Fibroblast of peridontal ligament (primary cell): ENCODE results near the gene SMAD7.
"Not testable (repeated sequence)": the region's sequence is repeated elsewhere in the genome, so short reads cannot be mapped to it uniquely, and the experiment has no call there.

Source experiments
- DNase-seq: peaks from one replicate; pipeline ENCODE4 v3.0.0-alpha.2; 2010; ENCODE audit errors: extremely low read depth

The SMAD7 gene

DNA sequence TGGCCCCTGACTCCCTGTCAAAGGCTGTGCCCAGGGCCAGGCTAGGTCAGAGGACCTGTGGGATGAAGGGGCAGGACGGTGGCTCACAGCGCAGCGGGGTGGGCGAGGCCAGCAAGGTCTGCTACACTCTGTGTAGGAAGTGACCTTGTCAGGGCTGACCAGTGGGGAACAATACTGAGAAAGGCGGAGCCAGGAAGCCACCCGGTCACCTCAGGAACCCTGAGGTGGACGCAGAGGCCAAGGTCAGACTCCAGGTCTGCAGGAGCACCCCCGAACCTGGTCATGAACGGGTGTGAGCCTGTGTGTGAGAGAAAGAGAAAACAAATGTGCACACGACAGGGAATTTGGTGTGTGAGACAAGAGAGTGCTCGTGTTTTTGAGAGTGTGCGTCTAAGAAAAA lies 72.3 kb downstream of the SMAD7 start:
- no peak for DNase-seq

GRCh38 chr18:48877941-48878340 lies 72.8 kb downstream of the SMAD7 start:
- no peak for DNase-seq

DNA sequence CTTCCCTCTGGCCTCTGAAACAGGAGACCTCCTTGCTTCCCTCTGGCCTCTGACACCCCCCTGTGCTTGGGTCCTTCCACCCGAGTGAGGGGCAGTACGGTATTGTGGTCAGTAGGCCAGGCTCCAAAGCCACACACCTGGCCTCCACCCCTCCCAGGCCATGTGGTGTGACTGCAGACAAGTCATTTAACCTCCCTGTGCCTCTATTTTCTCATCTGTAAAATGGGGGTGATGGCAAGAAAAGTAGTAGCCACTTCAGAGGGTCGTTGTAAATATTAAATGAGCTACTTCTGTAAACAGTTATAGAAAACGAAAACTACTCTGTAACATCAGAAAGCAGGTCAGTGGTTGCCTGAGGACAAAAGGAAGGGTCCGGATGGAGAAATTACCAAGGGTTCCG lies 74.2 kb downstream of the SMAD7 start:
- DNase-seq = no peak

DNA sequence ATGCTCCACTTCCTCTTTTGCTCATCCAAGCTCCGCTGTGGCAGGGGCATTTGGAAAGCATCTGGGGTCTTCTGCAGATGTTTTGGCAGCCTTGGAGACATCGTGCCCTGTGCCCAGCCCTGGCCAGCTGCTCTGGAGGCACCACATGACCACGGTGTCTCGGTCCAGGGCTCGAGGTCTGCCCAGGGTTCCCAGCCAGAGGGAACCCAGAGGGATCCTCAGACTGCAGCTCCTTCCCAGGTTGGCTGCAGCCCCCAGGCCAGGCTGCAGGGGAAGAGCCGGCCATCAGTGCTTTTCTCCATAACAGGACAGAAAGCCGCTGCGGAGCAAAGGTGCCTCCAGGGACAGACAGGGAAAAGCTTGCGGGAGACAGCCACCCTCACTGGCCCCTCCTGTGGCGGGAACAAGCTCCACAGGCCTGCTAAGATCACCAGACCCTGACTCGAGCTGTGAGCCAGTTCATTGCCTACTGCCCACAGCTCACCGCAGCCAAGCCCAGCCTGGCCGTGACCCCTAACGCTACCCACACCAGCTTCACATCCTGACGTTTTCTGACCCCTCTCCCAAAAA lies 74.7 kb downstream of the SMAD7 start:
- DNase-seq = no peak

DNA sequence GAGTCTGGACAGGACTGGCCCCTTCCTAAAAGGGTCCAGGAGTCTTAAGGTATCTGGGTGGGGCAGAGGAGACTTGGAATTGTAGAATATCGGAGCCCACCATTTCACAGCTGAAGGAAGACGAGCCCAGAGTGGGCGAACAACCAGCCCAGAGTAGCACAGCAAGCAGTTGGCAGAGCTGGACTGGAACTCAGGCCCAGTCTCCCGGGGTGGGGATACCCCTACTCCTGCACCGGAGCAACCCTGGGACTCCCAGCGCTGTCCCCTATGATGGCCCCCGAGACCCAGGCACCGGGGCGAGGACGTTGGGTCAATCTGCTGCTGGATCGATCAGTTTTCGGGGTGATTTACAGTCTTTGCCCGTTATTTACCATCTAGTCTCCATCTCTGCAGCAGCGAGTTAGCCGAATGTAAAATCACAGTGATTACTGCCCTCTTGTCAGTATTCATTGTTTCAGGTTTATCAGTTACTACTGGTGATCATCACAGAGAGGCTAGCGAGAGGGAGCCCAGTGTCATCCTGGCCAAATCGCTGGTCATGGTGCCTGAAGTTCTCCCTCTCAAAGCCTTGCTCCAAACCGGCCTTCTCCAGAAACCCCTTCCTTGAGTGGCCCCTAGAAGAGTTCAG lies 75.3 kb downstream of the SMAD7 start:
- no peak for DNase-seq

- DNase-seq = no peak
These were observed 76.0 kb downstream of the SMAD7 start for GRCh38 chr18:48874701-48875162.

DNA sequence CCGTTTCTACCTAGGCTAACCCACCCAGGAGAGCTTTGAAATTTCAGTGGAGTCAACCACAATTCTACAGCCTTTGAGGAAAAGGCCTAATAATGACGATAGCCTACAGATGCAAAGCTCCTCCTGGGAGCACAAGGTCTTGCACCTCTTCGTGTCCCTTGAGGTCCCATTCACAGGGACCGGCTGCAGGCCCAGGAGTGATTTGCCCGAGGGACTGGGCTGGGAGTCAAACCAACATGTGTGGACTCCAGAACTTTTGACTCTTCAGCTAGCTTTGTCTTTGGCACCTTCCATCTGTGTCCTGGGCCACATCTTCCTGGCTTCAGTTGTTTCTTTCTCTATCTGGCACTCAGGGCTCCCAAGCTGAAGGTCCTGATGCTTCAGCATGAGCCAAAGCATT lies 76.5 kb downstream of the SMAD7 start:
- DNase-seq = no peak

GRCh38 chr18:48872234-48873145 lies 78.3 kb downstream of the SMAD7 start:
- peak; percentile 33 for DNase-seq

DNA sequence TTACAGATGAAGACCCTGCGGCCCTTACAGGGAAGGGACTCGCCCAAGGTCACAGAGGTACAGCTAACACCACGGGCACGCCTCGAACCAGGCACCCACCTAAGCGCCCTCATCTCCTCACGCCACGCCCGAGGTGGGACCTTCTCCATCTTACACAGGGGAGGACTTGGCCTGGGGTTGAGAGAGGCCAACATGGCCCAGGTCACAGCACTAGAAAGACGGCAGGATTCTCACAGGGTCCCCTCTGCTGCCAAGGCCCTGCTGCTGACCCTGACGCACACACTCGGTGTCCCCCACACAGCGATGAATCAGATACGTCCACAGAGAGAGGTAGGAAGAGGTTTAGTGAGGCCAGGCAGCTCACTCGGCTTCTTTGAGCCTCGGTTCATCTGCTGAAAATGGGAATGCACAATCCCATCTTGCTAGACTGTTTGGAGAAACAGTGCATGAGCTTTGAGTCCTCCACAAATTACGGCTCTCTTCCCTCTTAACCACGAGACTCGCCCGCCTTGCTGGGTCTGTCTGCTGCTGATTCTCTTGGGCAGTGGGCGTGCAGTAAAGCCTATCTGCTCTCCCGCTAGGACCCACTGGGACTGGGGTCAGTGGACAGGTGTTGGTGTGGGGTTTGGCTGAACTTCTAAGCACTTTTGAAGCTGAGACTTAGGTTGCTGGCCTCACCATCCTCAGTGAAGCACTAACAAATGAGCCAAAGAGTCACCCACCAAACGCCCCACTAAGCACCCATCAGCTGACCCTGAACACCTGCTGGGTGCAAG lies 79.2 kb downstream of the SMAD7 start:
- DNase-seq = no peak

GRCh38 chr18:48870926-48871325 lies 79.8 kb downstream of the SMAD7 start:
- DNase-seq = not testable (repeated sequence)
